HCT116 (cell line): ENCODE data around the gene BMP8B.

Experiments
- ATF3 ChIP-seq: IDR thresholded peaks from 2 replicates; pipeline ENCODE4 v1.6.1; 2012
- CBX3 ChIP-seq: IDR thresholded peaks from 2 replicates; pipeline ENCODE4 v1.6.1; 2012; ENCODE audit warnings: low read depth
- CEBPB ChIP-seq: IDR thresholded peaks from 2 replicates; pipeline ENCODE4 v1.6.1; 2012; ENCODE audit warnings: low read depth
- CTCF ChIP-seq, 3 experiments: fragments of 200-600 bp in 1 of 3; sonication (generic) in 1 of 3; IDR thresholded peaks in 2 of 3; conservative IDR thresholded peaks in 1 of 3; 2 replicates each; pipeline ENCODE4 v1.5.1; 2012 to 2017; ENCODE audit warnings: low read depth in 2 of 3, low read length in 2 of 3, antibody characterized with exemption in 1 of 3, borderline replicate concordance in 1 of 3, control low read depth in 1 of 3, mild to moderate bottlenecking in 1 of 3, mixed read lengths in 1 of 3, mixed run types in 1 of 3, moderate library complexity in 1 of 3; ENCODE audit not compliant: insufficient read depth in 1 of 3
- EZH2phosphoT487 ChIP-seq: fragments of 200-600 bp; IDR thresholded peaks from 2 replicates; pipeline ENCODE4 v1.6.1; 2018; ENCODE audit warnings: antibody characterized with exemption, borderline replicate concordance
- FOSL1 ChIP-seq: IDR thresholded peaks from 2 replicates; pipeline ENCODE4 v1.6.1; 2012; ENCODE audit warnings: low read depth
- JUND ChIP-seq: IDR thresholded peaks from 2 replicates; pipeline ENCODE4 v1.6.1; 2012
- POLR2AphosphoS5 ChIP-seq: IDR thresholded peaks from 2 replicates; pipeline ENCODE4 v1.6.1; 2011; ENCODE audit warnings: mild to moderate bottlenecking, low read depth, low read length, moderate library complexity
- SIN3A ChIP-seq: IDR thresholded peaks from 2 replicates; pipeline ENCODE4 v1.6.1; 2012; ENCODE audit warnings: low read depth
- SRF ChIP-seq: IDR thresholded peaks from 2 replicates; pipeline ENCODE4 v1.6.1; 2012; ENCODE audit warnings: low read depth
- ZFX ChIP-seq: fragments of 450-650 bp; IDR thresholded peaks from 2 replicates; pipeline ENCODE4 v1.6.1; 2017
- ZNF274 ChIP-seq: fragments of 200-500 bp; sonication (Bioruptor generic); IDR thresholded peaks from 2 replicates; pipeline ENCODE4 v1.6.1; 2014; ENCODE audit warnings: mild to moderate bottlenecking, low read depth, low read length, inconsistent platforms

- no peak for TF ChIP-seq CTCF (IDR thresholded peaks at IDR 0.05 in 2 of 3, conservative IDR thresholded peaks at IDR 0.05 in 1 of 3; ENCODE audit: borderline replicate concordance in 1 of 3, insufficient read depth in 1 of 3, low read depth in 2 of 3, low read length in 2 of 3)
- TF ChIP-seq SRF, result no peak
- TF ChIP-seq POLR2AphosphoS5, result no peak
- TF ChIP-seq ZNF274, result no peak
- TF ChIP-seq EZH2phosphoT487, result no peak
- TF ChIP-seq ZFX, result no peak
- TF ChIP-seq CEBPB, result no peak
- no peak for TF ChIP-seq ATF3
- no peak for TF ChIP-seq JUND
- no peak for TF ChIP-seq CBX3
- TF ChIP-seq FOSL1, result no peak
- no peak for TF ChIP-seq SIN3A
These were observed 46.4 kb upstream of the BMP8B start for GRCh38 chr1:39835110-39835509.
